Ovary (tissue), 9 donors: ENCODE results near the gene DDX39A. TPM values are rescaled to one million over a fixed set of nuclear protein-coding genes. Genes with fewer than 3 reads are reported as not detected.
"Not testable (repeated sequence)": the region's sequence is repeated elsewhere in the genome, so short reads cannot be mapped to it uniquely, and the experiment has no call there.

Source experiments
- DNase-seq, 5 donors: peaks; one replicate each; pipeline ENCODE4 v3.0.0-alpha.2; 2019 to 2020
- H3K27ac ChIP-seq, 2 donors: fragments of 200-600 bp; one replicate each; pipeline versions ENCODE4 v1.5.1 to v1.8.0; 2019 to 2022
- H3K27me3 ChIP-seq: fragments of 200-600 bp; one replicate; pipeline ENCODE4 v1.8.0; 2022
- H3K36me3 ChIP-seq: fragments of 200-600 bp; sonication (generic); one replicate; pipeline ENCODE4 v1.5.1; 2019
- H3K4me1 ChIP-seq: one replicate; pipeline ENCODE4 v1.8.1; 2013; ENCODE audit warnings: mild to moderate bottlenecking, moderate library complexity; ENCODE audit not compliant: insufficient read depth
- H3K4me3 ChIP-seq: fragments of 200-600 bp; sonication (generic); one replicate; pipeline ENCODE4 v1.5.1; 2017
- H3K9me3 ChIP-seq, 2 donors: fragments of 200-600 bp in 1 of 2; sonication (generic) in 1 of 2; one replicate each; pipeline versions ENCODE4 v1.5.1 to v1.8.1; 2013 to 2019; ENCODE audit warnings: mild to moderate bottlenecking in 1 of 2, moderate library complexity in 1 of 2
- EP300 ChIP-seq: sonication (generic); formaldehyde crosslinking; IDR thresholded peaks from one replicate; pipeline ENCODE4 v1.6.1; 2017; ENCODE audit warnings: antibody characterized with exemption
- POLR2A ChIP-seq: fragments of 450-650 bp; IDR thresholded peaks from one replicate; pipeline ENCODE4 v1.6.1; 2017; ENCODE audit warnings: antibody characterized with exemption, mild to moderate bottlenecking, moderate library complexity
- WGBS, 3 donors: extraction: QIAGEN DNeasy Blood & Tissue Kit in 1 of 3; methylation state at CpG; one replicate each; pipeline versions ENCODE4 v1.1.5 to v1.1.7; 2013 to 2017; 5-methylcytosine and 5-hydroxymethylcytosine counted together
- intact Hi-C, 4 donors: fragments of 100-400 bp; cut with DNase I; formaldehyde crosslinking; loops; one replicate each; pipeline versions ENCODE4 v1.11.0 to v1.15.1; 2022 to 2023
- polyA plus RNA-seq, 2 donors: library from polyadenylated mRNA; stranded (reverse); fragments of 200-250 nt in 1 of 2; fragments of 350-450 nt in 1 of 2; fragmentation: Illumina TruSeq in 1 of 2; extraction: RNeasy Lipid Tissue Mini Kit (QIAGEN cat#74804) in 1 of 2; gene quantifications; one replicate each; pipeline ENCODE4 v1.2.3, GENCODE V29; 2013 to 2014
- total RNA-seq, 7 donors: library from RNA; depleted of rRNA in 2 of 7; stranded (reverse); fragments of >200 nt in 2 of 7; fragmentation: NEBNext Ultra II Directional in 3 of 7; extraction: Animal tissue kit (Norgen Biotek cat#: 25700) in 3 of 7; gene quantifications; one replicate each; pipeline versions ENCODE4 v1.1.0 to v1.2.4, GENCODE V29; 2016 to 2023
- TF ChIP-seq, protein P1 (sequence below), 3 donors: fragments of 450-650 bp in 2 of 3; fragments of 200-600 bp in 1 of 3; IDR thresholded peaks; one replicate each; pipeline versions ENCODE4 v1.5.1 to v1.8.0; 2016 to 2022; ENCODE audit warnings: antibody characterized with exemption in 3 of 3, mild to moderate bottlenecking in 1 of 3
- donor health status: DM: no; HTN: no; CAD: no; lungs with moderate emphysema.
- donor health status: DM: no; HTN: no; CAD: no.
- donor health status: Bipolar disorder and iron deficiency.
- donor health status: DM: yes; HTN: yes; CAD: no.
- donor health status: DM: no; HTN: no; CAD: no.
- donor health status: DM: yes; HTN: yes; CAD: no.

Gene DDX39A
- total and polyA plus RNA-seq, 9 donors: 7.9 to 48.4 (median 31.8) TPM

DNA sequence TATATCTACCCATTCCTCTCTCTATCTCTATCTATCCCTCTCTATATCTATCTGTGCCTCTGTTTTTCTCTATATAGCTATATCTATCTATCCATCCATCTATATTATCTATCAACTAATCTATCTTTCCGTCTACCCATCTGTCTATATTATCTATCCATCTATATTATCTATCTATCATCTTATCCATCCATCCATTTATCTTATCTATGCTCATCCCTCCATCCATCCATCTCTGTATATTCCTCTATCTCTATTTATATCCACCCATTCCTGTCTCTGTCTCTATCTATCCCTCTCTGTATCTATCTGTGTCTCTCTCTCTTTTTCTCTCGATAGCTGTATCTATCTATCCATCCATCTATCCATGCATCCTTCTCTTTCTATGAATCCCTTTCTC, 41.8 kb upstream of the DDX39A start:
- no peaks in the 10 kb centered on the region for H3K9me3 ChIP-seq
- WGBS, 3 donors: 91 to 96% (median 94%) methylated on average over 2 of the region's 2 CpGs
- H3K27me3 ChIP-seq: no peaks in the 10 kb centered on the region
- H3K27ac ChIP-seq: no peak overlapping the region
- intact Hi-C loops: no loop called here
- no peak for DNase-seq
- H3K36me3 ChIP-seq: no peaks in the 10 kb centered on the region
- H3K4me3 ChIP-seq: no peak overlapping the region
- TF ChIP-seq, protein P1, sequence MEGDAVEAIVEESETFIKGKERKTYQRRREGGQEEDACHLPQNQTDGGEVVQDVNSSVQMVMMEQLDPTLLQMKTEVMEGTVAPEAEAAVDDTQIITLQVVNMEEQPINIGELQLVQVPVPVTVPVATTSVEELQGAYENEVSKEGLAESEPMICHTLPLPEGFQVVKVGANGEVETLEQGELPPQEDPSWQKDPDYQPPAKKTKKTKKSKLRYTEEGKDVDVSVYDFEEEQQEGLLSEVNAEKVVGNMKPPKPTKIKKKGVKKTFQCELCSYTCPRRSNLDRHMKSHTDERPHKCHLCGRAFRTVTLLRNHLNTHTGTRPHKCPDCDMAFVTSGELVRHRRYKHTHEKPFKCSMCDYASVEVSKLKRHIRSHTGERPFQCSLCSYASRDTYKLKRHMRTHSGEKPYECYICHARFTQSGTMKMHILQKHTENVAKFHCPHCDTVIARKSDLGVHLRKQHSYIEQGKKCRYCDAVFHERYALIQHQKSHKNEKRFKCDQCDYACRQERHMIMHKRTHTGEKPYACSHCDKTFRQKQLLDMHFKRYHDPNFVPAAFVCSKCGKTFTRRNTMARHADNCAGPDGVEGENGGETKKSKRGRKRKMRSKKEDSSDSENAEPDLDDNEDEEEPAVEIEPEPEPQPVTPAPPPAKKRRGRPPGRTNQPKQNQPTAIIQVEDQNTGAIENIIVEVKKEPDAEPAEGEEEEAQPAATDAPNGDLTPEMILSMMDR (IDR thresholded peaks at IDR 0.05): no peak
- TF ChIP-seq EP300 (no peak), POLR2A (no peak)
- no peaks in the 10 kb centered on the region for H3K4me1 ChIP-seq

DNA sequence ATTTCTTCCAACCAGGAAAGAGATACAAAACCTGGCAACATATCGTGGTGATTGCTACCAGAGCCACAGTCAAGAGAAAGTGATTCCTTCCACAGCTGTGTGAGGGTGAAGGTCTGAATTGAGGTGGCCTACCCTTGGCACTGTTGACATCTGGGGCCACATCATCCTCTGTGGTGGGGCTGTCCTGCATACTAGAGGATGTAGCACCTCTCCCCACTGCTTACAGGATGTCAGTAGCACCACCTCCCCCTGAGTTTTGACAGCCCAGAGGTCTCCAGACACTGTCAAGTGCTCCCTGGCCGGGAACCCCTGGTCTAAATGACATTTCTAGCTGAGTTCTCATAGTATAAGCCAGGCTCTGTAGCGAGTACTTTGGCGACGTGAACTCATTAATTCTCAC, 40.6 kb upstream of the DDX39A start:
- no peaks in the 10 kb centered on the region for H3K36me3 ChIP-seq

DNA sequence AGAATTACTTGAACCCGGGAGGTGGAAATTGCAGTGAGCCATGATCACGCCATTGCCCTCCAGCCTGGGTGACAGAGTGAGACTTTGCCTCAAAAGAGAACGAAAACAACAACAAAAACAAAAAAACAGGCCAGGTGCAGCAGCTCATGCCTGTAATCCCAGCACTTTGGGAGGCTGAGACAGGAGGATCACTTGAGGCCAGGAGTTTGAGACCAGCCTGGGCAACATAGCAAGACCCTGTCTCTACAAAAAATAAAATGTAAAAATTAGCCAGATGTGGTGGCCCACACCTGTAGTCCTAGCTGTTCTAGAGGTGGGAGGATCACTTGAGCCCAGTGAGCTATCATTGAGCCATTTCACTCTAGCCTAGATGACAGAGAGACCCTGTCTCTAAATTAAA, 33.2 kb upstream of the DDX39A start:
- intact Hi-C loops, H3K36me3 ChIP-seq, DNase-seq: not testable (repeated sequence)

More for the DNA sequence above, 40.6 kb upstream of the DDX39A start:
- TF ChIP-seq, protein P1 (IDR thresholded peaks at IDR 0.05): no peak
- TF ChIP-seq POLR2A: no peak
- TF ChIP-seq EP300: no peak
- Histone ChIP-seq H3K27ac (no peak overlapping the region), H3K4me3 (no peak overlapping the region), H3K4me1 (no peaks in the 10 kb centered on the region), H3K27me3 (no peaks in the 10 kb centered on the region), H3K9me3 (no peaks in the 10 kb centered on the region)
- DNase-seq: no peak
- 71 to 79% (median 74%) methylated on average over 5 of the region's 5 CpGs for WGBS, 3 donors
- intact Hi-C loops: no loop called here

DNA sequence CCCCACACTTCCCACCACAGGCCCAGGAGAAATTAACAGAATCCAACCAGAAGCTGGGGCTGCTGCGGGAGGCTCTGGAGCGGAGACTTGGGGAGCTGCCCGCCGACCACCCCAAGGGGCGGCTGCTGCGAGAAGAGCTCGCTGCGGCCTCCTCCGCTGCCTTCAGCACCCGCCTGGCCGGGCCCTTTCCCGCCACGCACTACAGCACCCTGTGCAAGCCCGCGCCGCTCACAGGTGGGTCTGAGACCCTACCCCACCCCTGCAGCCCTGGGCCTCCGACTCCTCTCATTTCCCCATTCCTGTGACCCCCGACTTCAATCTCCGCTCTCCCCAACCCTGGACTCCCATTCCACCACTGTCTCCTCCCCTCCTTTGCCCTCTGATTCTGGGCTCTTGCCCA, 31.7 kb upstream of the DDX39A start:
- no peak for TF ChIP-seq EP300
- Histone ChIP-seq H3K27ac (no peak overlapping the region), H3K9me3 (no peaks in the 10 kb centered on the region), H3K4me1 (no peaks in the 10 kb centered on the region), H3K27me3 (no peaks in the 10 kb centered on the region), H3K36me3 (no peaks in the 10 kb centered on the region), H3K4me3 (no peak overlapping the region)
- intact Hi-C loops: no loop called here
- DNase-seq: no peak
- 97% methylated on average over 19 of the region's 19 CpGs for WGBS, 3 donors

More for the DNA sequence above, 33.2 kb upstream of the DDX39A start:
- not testable (repeated sequence) for H3K27me3 ChIP-seq, H3K9me3 ChIP-seq, H3K27ac ChIP-seq, H3K4me3 ChIP-seq, H3K4me1 ChIP-seq
- 96 to 99% (median 97%) methylated on average over 3 of the region's 3 CpGs for WGBS, 3 donors

DNA sequence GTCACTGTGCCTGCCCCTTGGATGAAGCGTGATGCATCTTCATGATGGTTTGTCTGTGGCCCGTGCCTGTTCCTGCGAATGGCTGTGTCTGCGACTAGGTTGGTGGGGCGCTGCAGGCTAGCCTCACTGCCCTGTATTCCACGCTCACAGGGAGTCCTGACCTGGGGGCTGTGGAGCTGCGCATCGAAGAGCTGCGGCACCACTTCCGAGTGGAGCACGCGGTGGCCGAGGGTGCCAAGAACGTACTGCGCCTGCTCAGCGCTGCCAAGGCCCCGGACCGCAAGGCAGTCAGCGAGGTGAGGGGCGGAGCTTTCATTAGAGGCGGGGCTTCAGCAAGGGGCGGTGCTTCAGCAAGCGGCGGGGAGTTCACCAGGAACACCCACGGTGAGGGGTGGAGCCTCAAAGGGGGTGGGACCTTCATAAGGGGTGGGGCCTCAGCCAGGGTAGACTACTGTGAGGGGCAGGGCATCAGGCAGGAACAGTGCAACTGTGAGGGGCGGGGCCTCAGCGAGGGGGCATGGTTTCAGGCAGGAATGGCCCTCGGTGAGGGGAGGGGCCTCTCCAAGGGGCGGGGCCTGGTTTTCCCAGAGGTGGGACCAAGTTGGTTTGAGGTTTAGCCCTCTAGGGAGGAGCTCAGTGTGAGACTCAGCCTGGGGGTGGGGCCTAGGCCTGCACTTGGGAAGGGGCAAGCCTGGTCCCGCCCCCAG, 31.2 kb upstream of the DDX39A start:
- peak in 2 of 5 donors; percentile 36 to 49 for DNase-seq
- Histone ChIP-seq H3K9me3 (no peaks in the 10 kb centered on the region), H3K27ac (no peak overlapping the region), H3K27me3 (no peaks in the 10 kb centered on the region), H3K4me3 (no peak overlapping the region), H3K36me3 (no peaks in the 10 kb centered on the region), H3K4me1 (no peaks in the 10 kb centered on the region)
- WGBS, 3 donors: 77 to 81% (median 78%) methylated on average over 30 of the region's 30 CpGs
- TF ChIP-seq POLR2A (no peak), EP300 (no peak)
- TF ChIP-seq, protein P1 (IDR thresholded peaks at IDR 0.05): no peak
- intact Hi-C loops: no loop called here
